GM23338 (cell line): ENCODE results near the gene ERC1. TPM values are rescaled to one million over a fixed set of nuclear protein-coding genes. Genes with fewer than 3 reads are reported as not detected.

Experiments used
- ATAC-seq: fragments of 200-7000 bp; cut with Tn5 transposase; 3 replicates; pipeline ENCODE4 v1.9.1; 2020
- DNase-seq: peaks from one replicate; pipeline ENCODE4 v3.0.0-alpha.2; 2015; ENCODE audit warnings: low spot score
- H2AFZ ChIP-seq: fragments of 200-600 bp; sonication (generic); 2 replicates; pipeline ENCODE4 v1.8.0; 2016; ENCODE audit warnings: antibody characterized with exemption, mild to moderate bottlenecking, moderate library complexity
- H3F3A ChIP-seq: fragments of 200-600 bp; sonication (generic); replicated peaks from 2 replicates; pipeline ENCODE4 v1.8.0; 2017; ENCODE audit warnings: antibody characterized with exemption, mixed run types, low read depth
- H3K27ac ChIP-seq: fragments of 200-600 bp; sonication (generic); 2 replicates; pipeline ENCODE4 v1.6.1; 2016; ENCODE audit warnings: low read depth
- H3K27me3 ChIP-seq: fragments of 200-600 bp; sonication (generic); 2 replicates; pipeline ENCODE4 v1.8.0; 2016; ENCODE audit warnings: mild to moderate bottlenecking, mixed run types, moderate library complexity; ENCODE audit not compliant: insufficient read depth
- H3K36me3 ChIP-seq: fragments of 200-600 bp; sonication (generic); 2 replicates; pipeline ENCODE4 v1.8.0; 2016; ENCODE audit warnings: mild to moderate bottlenecking; ENCODE audit not compliant: insufficient read depth
- H3K4me1 ChIP-seq: fragments of 200-600 bp; sonication (generic); 2 replicates; pipeline ENCODE4 v1.8.0; 2016; ENCODE audit warnings: mild to moderate bottlenecking, moderate library complexity; ENCODE audit not compliant: insufficient read depth
- H3K4me2 ChIP-seq: fragments of 200-600 bp; sonication (generic); 2 replicates; pipeline ENCODE4 v1.7.1; 2017; ENCODE audit warnings: mixed run types
- H3K4me3 ChIP-seq: fragments of 200-600 bp; sonication (generic); 2 replicates; pipeline ENCODE4 v1.6.1; 2016; ENCODE audit warnings: mixed run types
- H3K79me2 ChIP-seq: fragments of 200-600 bp; sonication (generic); replicated peaks from 2 replicates; pipeline ENCODE4 v1.8.0; 2017; ENCODE audit warnings: mild to moderate bottlenecking; ENCODE audit not compliant: insufficient read depth
- H3K9me2 ChIP-seq: fragments of 200-600 bp; sonication (generic); 2 replicates; pipeline ENCODE4 v1.8.0; 2017; ENCODE audit not compliant: insufficient read depth
- H4K20me1 ChIP-seq: fragments of 200-600 bp; sonication (generic); replicated peaks from 2 replicates; pipeline ENCODE4 v1.8.0; 2017; ENCODE audit warnings: mild to moderate bottlenecking; ENCODE audit not compliant: insufficient read depth
- H3K27ac Mint-ChIP-seq: 2 replicates; pipeline ENCODE4 v1.8.0; 2020; ENCODE audit warnings: inconsistent platforms, mild to moderate bottlenecking, moderate library complexity, mixed read lengths
- H3K27me3 Mint-ChIP-seq: 3 replicates; pipeline ENCODE4 v1.8.0; 2022; ENCODE audit warnings: low read depth, mild to moderate bottlenecking, moderate library complexity, mixed read lengths, inconsistent platforms; ENCODE audit not compliant: insufficient read depth, poor library complexity
- H3K36me3 Mint-ChIP-seq: 3 replicates; pipeline ENCODE4 v1.8.0; 2021; ENCODE audit warnings: low read depth, mild to moderate bottlenecking, inconsistent platforms, moderate library complexity, mixed read lengths
- H3K4me1 Mint-ChIP-seq: 3 replicates; pipeline ENCODE4 v1.8.0; 2020; ENCODE audit warnings: mild to moderate bottlenecking, inconsistent platforms, mixed read lengths
- H3K4me3 Mint-ChIP-seq: 3 replicates; pipeline ENCODE4 v1.8.0; 2021; ENCODE audit warnings: moderate library complexity, mild to moderate bottlenecking, inconsistent platforms, mixed read lengths
- H3K9me3 Mint-ChIP-seq: 3 replicates; pipeline ENCODE4 v1.8.0; 2020; ENCODE audit warnings: moderate library complexity, mild to moderate bottlenecking, inconsistent platforms, mixed read lengths
- CREB1 ChIP-seq: fragments of 250-450 bp; sonication (Bioruptor Pico); IDR thresholded peaks from 2 replicates; pipeline ENCODE4 v1.5.0; 2020; ENCODE audit warnings: low read depth, mild to moderate bottlenecking, moderate library complexity
- ETS1 ChIP-seq: IDR thresholded peaks from 2 replicates; pipeline ENCODE4 v1.6.1; 2016; ENCODE audit warnings: antibody characterized with exemption
- EZH2 ChIP-seq: fragments of 200-600 bp; sonication (generic); IDR thresholded peaks from one replicate; pipeline ENCODE4 v1.8.0; 2017; ENCODE audit warnings: antibody characterized with exemption, mild to moderate bottlenecking, low read depth; ENCODE audit not compliant: unreplicated experiment
- EZH2phosphoT487 ChIP-seq: fragments of 200-600 bp; sonication (generic); IDR thresholded peaks from one replicate; pipeline ENCODE4 v1.8.1; 2018; ENCODE audit warnings: antibody characterized with exemption; ENCODE audit not compliant: unreplicated experiment
- JUNB ChIP-seq: IDR thresholded peaks from one replicate; pipeline ENCODE4 v1.6.1; 2016; ENCODE audit warnings: antibody characterized with exemption; ENCODE audit not compliant: unreplicated experiment
- NANOG ChIP-seq: IDR thresholded peaks from 2 replicates; pipeline ENCODE4 v1.6.1; 2016; ENCODE audit warnings: antibody characterized with exemption, borderline replicate concordance
- POLR2AphosphoS5 ChIP-seq: IDR thresholded peaks from 2 replicates; pipeline ENCODE4 v1.6.1; 2016; ENCODE audit warnings: antibody characterized with exemption, low read depth
- REST ChIP-seq: IDR thresholded peaks from one replicate; pipeline ENCODE4 v1.6.1; 2018; ENCODE audit warnings: antibody characterized with exemption; ENCODE audit not compliant: unreplicated experiment
- STAT1 ChIP-seq: IDR thresholded peaks from one replicate; pipeline ENCODE4 v1.6.1; 2016; ENCODE audit warnings: antibody characterized with exemption; ENCODE audit not compliant: unreplicated experiment
- ZNF114 ChIP-seq: fragments of 250-450 bp; sonication (Bioruptor Pico); IDR thresholded peaks from 2 replicates; pipeline ENCODE4 v1.5.0; 2020; ENCODE audit warnings: mild to moderate bottlenecking, moderate library complexity
- ZNF331 ChIP-seq: fragments of 250-450 bp; sonication (Bioruptor Pico); IDR thresholded peaks from 2 replicates; pipeline ENCODE4 v1.5.0; 2020; ENCODE audit warnings: low read depth, mild to moderate bottlenecking, moderate library complexity
- ZNF462 ChIP-seq: fragments of 250-450 bp; sonication (Bioruptor Pico); IDR thresholded peaks from 2 replicates; pipeline ENCODE4 v1.5.0; 2020; ENCODE audit warnings: mild to moderate bottlenecking, moderate library complexity
- polyA plus RNA-seq: library from polyadenylated mRNA; unstranded; fragments of >200 nt; fragmentation: Nextera tagmentation; extraction: Ambion mirVana; gene quantifications from 2 replicates; pipeline ENCODE4 v1.2.1, GENCODE V29; 2016
- total RNA-seq: library from RNA; depleted of rRNA; stranded (reverse); fragments of >200 nt; shearing (Covaris generic); gene quantifications from 2 replicates; pipeline ENCODE4 v1.2.3, GENCODE V29; 2014
- TF ChIP-seq, protein P1 (sequence below), 2 experiments: fragments of 200-600 bp in 1 of 2; sonication (generic) in 1 of 2; conservative IDR thresholded peaks; 2 replicates each; pipeline versions ENCODE4 v1.5.1 to v1.6.1; 2016 to 2017; ENCODE audit warnings: antibody characterized with exemption in 2 of 2, low read depth in 2 of 2, mild to moderate bottlenecking in 2 of 2, moderate library complexity in 1 of 2

Gene ERC1
- total and polyA plus RNA-seq, 2 experiments from 2014 or later: 28.1 to 35.3 TPM

DNA sequence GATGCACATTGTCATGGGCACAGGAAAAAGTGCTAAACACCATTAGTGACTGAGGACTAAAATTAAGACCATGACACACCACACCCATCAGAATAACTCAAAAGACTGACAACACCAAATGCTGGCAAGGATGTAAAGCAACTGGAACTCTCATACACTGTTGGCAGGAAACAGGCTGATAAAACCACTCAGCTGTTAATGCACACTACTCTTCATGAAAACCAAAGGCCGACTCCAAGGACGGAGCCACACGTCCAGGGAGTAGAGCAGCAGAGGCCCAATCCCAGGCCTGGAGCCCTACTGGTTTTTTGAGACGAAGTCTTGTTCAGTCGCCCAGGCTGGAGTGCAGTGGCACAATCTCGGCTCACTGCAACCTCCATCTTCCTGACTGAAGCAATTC is 48.0 kb upstream of the ERC1 start:
- TF ChIP-seq ZNF462 (CRISPR knock-in tag) (no peak), POLR2AphosphoS5 (no peak), STAT1 (no peak), EZH2 (no peak), ETS1 (no peak), NANOG (no peak), ZNF114 (CRISPR knock-in tag) (no peak), JUNB (no peak), CREB1 (CRISPR knock-in tag) (no peak), REST (no peak), ZNF331 (no peak), EZH2phosphoT487 (no peak)
- TF ChIP-seq, protein P1, sequence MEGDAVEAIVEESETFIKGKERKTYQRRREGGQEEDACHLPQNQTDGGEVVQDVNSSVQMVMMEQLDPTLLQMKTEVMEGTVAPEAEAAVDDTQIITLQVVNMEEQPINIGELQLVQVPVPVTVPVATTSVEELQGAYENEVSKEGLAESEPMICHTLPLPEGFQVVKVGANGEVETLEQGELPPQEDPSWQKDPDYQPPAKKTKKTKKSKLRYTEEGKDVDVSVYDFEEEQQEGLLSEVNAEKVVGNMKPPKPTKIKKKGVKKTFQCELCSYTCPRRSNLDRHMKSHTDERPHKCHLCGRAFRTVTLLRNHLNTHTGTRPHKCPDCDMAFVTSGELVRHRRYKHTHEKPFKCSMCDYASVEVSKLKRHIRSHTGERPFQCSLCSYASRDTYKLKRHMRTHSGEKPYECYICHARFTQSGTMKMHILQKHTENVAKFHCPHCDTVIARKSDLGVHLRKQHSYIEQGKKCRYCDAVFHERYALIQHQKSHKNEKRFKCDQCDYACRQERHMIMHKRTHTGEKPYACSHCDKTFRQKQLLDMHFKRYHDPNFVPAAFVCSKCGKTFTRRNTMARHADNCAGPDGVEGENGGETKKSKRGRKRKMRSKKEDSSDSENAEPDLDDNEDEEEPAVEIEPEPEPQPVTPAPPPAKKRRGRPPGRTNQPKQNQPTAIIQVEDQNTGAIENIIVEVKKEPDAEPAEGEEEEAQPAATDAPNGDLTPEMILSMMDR (conservative IDR thresholded peaks at IDR 0.05; ENCODE audit: low read depth in 2 of 2): no peak
- H3K9me3 Mint-ChIP-seq: peaks cover 2% of the 10 kb centered on the region; the same call in 1 of the 3 replicates
- ATAC-seq: no peak
- Histone ChIP-seq H3K4me1 (no peaks in the 10 kb centered on the region), H3K4me2 (no peak overlapping the region), H3F3A (no peaks in the 10 kb centered on the region), H3K27ac (no peak overlapping the region), H3K79me2 (peaks cover 91% of the 10 kb centered on the region), H3K27me3 (no peaks in the 10 kb centered on the region), H3K9me2 (no peaks in the 10 kb centered on the region), H3K4me3 (no peak overlapping the region), H4K20me1 (peaks cover 12% of the 10 kb centered on the region), H2AFZ (no peak overlapping the region), H3K36me3 (no peaks in the 10 kb centered on the region; the same call in 1 of the 2 replicates)
- H3K27me3 Mint-ChIP-seq: no peaks in the 10 kb centered on the region
- H3K27ac Mint-ChIP-seq: peak overlapping the region; percentile 6; the same call in 1 of the 2 replicates
- H3K4me1 Mint-ChIP-seq: peaks cover 1% of the 10 kb centered on the region
- H3K4me3 Mint-ChIP-seq: no peak overlapping the region
- no peak for DNase-seq
- peaks cover 49% of the 10 kb centered on the region for H3K36me3 Mint-ChIP-seq
